Activated effector memory CD4-positive, alpha-beta T cell treated with anti-CD3 and anti-CD28 coated beads, Interleukin-2, amount 50 U/mL, for 16 hours (primary cell): ENCODE data around the gene GPR160.

Experiments used
- DNase-seq: peaks from one replicate; pipeline ENCODE4 v3.0.0-alpha.2; 2020

The GPR160 gene

GRCh38 chr3:170128259-170128976, 90.6 kb downstream of the GPR160 start:
- DNase-seq: no peak

- DNase-seq: no peak
Observed at GRCh38 chr3:170128977-170129431, 91.2 kb downstream of the GPR160 start.

DNA sequence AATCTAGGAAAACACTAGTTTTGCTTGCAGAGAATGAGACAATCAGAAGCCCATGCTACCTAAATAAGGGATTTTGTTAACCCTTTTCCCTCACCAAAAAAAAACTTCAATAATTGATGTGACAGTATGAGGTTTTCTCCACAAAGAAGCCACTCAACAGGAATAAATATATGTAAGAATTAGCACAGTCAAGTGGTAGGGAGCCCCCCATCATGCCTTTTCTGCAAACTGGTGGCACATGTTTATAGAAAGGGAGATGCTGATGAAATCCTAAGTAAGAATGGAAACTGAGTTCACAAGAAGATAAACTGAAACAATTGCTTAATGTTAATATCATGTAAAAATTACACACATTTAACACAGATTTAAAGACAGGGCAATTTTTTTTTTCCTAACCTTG, 92.7 kb downstream of the GPR160 start:
- no peak for DNase-seq

DNA sequence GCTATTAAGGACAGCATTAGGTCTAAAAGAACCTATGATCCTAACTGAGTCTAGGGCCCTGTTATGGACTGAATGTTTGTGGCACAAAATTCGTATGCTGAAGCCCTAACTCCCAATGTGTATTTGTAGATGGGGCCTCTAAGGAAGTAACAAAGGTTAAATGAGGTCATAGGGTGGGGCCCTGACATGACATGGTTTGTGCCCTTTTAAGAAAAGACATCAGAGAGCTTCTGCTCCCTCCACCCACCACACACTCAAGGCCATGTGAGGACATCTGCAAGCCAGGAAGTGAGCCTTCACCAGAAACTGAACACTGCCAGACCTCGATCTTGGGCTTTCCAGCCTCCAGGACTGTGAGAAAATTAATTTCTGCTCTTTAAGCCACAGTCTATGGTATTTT, 94.5 kb downstream of the GPR160 start:
- no peak for DNase-seq
